C4-2B (cell line): ENCODE results near the gene RCHY1.

Experiments
- ZFX ChIP-seq: fragments of 450-650 bp; IDR thresholded peaks from 2 replicates; pipeline ENCODE4 v1.6.1; 2017
- TF ChIP-seq, protein P1 (sequence below): fragments of 450-650 bp; conservative IDR thresholded peaks from 2 replicates; pipeline ENCODE4 v1.5.1; 2017; ENCODE audit warnings: mild to moderate bottlenecking

GRCh38 chr4:75530556-75531322 is 16.5 kb upstream of the RCHY1 start:
- TF ChIP-seq, protein P1, sequence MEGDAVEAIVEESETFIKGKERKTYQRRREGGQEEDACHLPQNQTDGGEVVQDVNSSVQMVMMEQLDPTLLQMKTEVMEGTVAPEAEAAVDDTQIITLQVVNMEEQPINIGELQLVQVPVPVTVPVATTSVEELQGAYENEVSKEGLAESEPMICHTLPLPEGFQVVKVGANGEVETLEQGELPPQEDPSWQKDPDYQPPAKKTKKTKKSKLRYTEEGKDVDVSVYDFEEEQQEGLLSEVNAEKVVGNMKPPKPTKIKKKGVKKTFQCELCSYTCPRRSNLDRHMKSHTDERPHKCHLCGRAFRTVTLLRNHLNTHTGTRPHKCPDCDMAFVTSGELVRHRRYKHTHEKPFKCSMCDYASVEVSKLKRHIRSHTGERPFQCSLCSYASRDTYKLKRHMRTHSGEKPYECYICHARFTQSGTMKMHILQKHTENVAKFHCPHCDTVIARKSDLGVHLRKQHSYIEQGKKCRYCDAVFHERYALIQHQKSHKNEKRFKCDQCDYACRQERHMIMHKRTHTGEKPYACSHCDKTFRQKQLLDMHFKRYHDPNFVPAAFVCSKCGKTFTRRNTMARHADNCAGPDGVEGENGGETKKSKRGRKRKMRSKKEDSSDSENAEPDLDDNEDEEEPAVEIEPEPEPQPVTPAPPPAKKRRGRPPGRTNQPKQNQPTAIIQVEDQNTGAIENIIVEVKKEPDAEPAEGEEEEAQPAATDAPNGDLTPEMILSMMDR = no peak
- no peak for TF ChIP-seq ZFX
